K562 (cell line): Measurements from ENCODE around the gene MRFAP1. TPM values are rescaled to one million over a fixed set of nuclear protein-coding genes. Genes with fewer than 3 reads are reported as not detected.

Source experiments
- ATAC-seq: fragments of 200-7000 bp; cut with Tn5 transposase; 3 replicates; pipeline ENCODE4 v1.9.1; 2020; ENCODE audit warnings: moderate library complexity
- BruUV-seq: library from RNA; stranded (reverse); fragments of 400-500 nt; replicated peaks from 2 replicates; lab custom pipeline; 2021; lab: Mats Ljungman, UMichigan
- CTCF ChIA-PET: fragments of 300-600 bp; formaldehyde crosslinking; extraction: SDS; loops from one replicate; lab custom pipeline; 2021; ENCODE audit warnings: low intra/inter-chr PET ratio; lab: Yijun Ruan, JAX
- POLR2A ChIA-PET: fragments of 300-600, 350-650 bp; sonication (Branson Sonifier 250); formaldehyde crosslinking; extraction: SDS; loops from one replicate; lab custom pipeline; 2021; ENCODE audit warnings: antibody characterized with exemption, inconsistent platforms; lab: Yijun Ruan, JAX
- DNase-seq, 4 experiments: peaks; one replicate each; pipeline versions ENCODE4 v3.0.0 to v3.0.0-alpha.2; 2011 to 2018; ENCODE audit warnings: low spot score in 3 of 4, mixed read lengths in 3 of 4; ENCODE audit errors: extremely low read depth in 1 of 4
- FAIRE-seq: peaks from 2 replicates; lab custom pipeline; 2011; peaks lifted over from hg19 to GRCh38; lab: Jason Lieb, UNC
- H2AFZ ChIP-seq: 2 replicates; pipeline ENCODE4 v1.6.0; 2011; ENCODE audit warnings: low read depth, low read length, control low read depth, inconsistent platforms
- H3K27ac ChIP-seq: fragments of 200-600 bp; 3 replicates; pipeline ENCODE4 v1.8.0; 2011; ENCODE audit warnings: low read depth, mild to moderate bottlenecking, control low read depth, inconsistent platforms, low read length, moderate library complexity, mixed read lengths; ENCODE audit errors: extremely low read depth
- H3K27me3 ChIP-seq, 2 experiments: fragments of 300-600 bp in 1 of 2; 2 replicates in 1 of 2; 3 replicates in 1 of 2; pipeline versions ENCODE4 v1.6.0 to v1.8.0; 2011; ENCODE audit warnings: inconsistent platforms in 2 of 2, low read length in 2 of 2, mild to moderate bottlenecking in 1 of 2, mixed read lengths in 1 of 2, moderate library complexity in 1 of 2; ENCODE audit not compliant: control insufficient read depth in 2 of 2, insufficient read depth in 2 of 2
- H3K36me3 ChIP-seq: fragments of 300-600 bp; 3 replicates; pipeline ENCODE4 v1.8.0; 2011; ENCODE audit warnings: mild to moderate bottlenecking, low read length, inconsistent platforms; ENCODE audit not compliant: control insufficient read depth, insufficient read depth
- H3K4me1 ChIP-seq, 2 experiments: fragments of 200-600 bp in 1 of 2; replicated peaks in 1 of 2; 2 replicates in 1 of 2; 3 replicates in 1 of 2; pipeline versions ENCODE4 v1.5.1 to v1.8.0; 2011; ENCODE audit warnings: inconsistent platforms in 2 of 2, low read length in 2 of 2, mild to moderate bottlenecking in 1 of 2, mixed read lengths in 1 of 2, moderate library complexity in 1 of 2; ENCODE audit not compliant: control insufficient read depth in 2 of 2, insufficient read depth in 2 of 2
- H3K4me2 ChIP-seq: 2 replicates; pipeline ENCODE4 v1.6.1; 2011; ENCODE audit warnings: low read length, control low read depth, inconsistent platforms, mixed read lengths; ENCODE audit not compliant: insufficient read depth
- H3K4me3 ChIP-seq: fragments of 200-600 bp; sonication (generic), shearing (Covaris generic); 2 replicates; pipeline ENCODE4 v1.5.1; 2016; ENCODE audit warnings: control low read depth, inconsistent platforms
- H3K79me2 ChIP-seq: fragments of 200-600 bp; 3 replicates; pipeline ENCODE4 v1.8.0; 2011; ENCODE audit warnings: low read length, inconsistent platforms; ENCODE audit not compliant: control insufficient read depth, insufficient read depth
- H3K9ac ChIP-seq, 2 experiments: 2 replicates each; pipeline versions ENCODE4 v1.6.0 to v1.6.1; 2011; ENCODE audit warnings: low read depth in 2 of 2, low read length in 2 of 2, control low read depth in 1 of 2, inconsistent platforms in 1 of 2, mild to moderate bottlenecking in 1 of 2, mixed read lengths in 1 of 2; ENCODE audit not compliant: insufficient read depth in 1 of 2
- H3K9me1 ChIP-seq: one replicate; pipeline ENCODE4 v1.6.0; 2011; ENCODE audit warnings: inconsistent platforms, mild to moderate bottlenecking, low read length, moderate library complexity; ENCODE audit not compliant: control insufficient read depth, insufficient read depth
- H3K9me3 ChIP-seq: replicated peaks from 2 replicates; pipeline ENCODE4 v1.5.1; 2011; ENCODE audit warnings: low read depth, low read length, inconsistent platforms; ENCODE audit not compliant: control insufficient read depth, insufficient read depth
- H4K20me1 ChIP-seq: replicated peaks from 2 replicates; pipeline ENCODE4 v1.6.1; 2011; ENCODE audit warnings: low read length, inconsistent platforms, mixed read lengths; ENCODE audit not compliant: control insufficient read depth, insufficient read depth
- ATF1 ChIP-seq, 2 experiments: fragments of 450-650 bp in 1 of 2; IDR thresholded peaks; 2 replicates each; pipeline ENCODE4 v1.6.1; 2016; ENCODE audit warnings: missing compliant biosample characterization in 1 of 2, missing genetic modification characterization in 1 of 2
- IFI16 ChIP-seq: fragments of 250-450 bp; sonication (Bioruptor Pico); IDR thresholded peaks from 2 replicates; pipeline ENCODE4 v2.1.2; 2022; ENCODE audit warnings: mild to moderate bottlenecking, inconsistent platforms
- MCM2 ChIP-seq: fragments of 450-650 bp; IDR thresholded peaks from 2 replicates; pipeline ENCODE4 v1.6.1; 2017; ENCODE audit warnings: low read depth, mild to moderate bottlenecking
- NR2F6 ChIP-seq: fragments of 450-650 bp; formaldehyde crosslinking; IDR thresholded peaks from 2 replicates; pipeline ENCODE4 v1.4.0; 2020; ENCODE audit warnings: mild to moderate bottlenecking
- NUFIP1 ChIP-seq: fragments of 450-650 bp; IDR thresholded peaks from 2 replicates; pipeline ENCODE4 v1.6.1; 2018; ENCODE audit not compliant: partially characterized antibody
- SMAD2 ChIP-seq: fragments of 150-350 bp; IDR thresholded peaks from 2 replicates; pipeline ENCODE4 v1.6.1; 2014; ENCODE audit warnings: low read depth, mild to moderate bottlenecking, low read length
- STAT5B ChIP-seq: fragments of 250-450 bp; sonication (Bioruptor Pico); IDR thresholded peaks from 2 replicates; pipeline ENCODE4 v1.8.0; 2021; ENCODE audit warnings: mild to moderate bottlenecking, inconsistent platforms
- USF2 ChIP-seq: sonication (generic); formaldehyde crosslinking; IDR thresholded peaks from 2 replicates; pipeline ENCODE4 v1.5.0; 2020; ENCODE audit warnings: missing genetic modification reagents
- ZNF124 ChIP-seq: sonication (generic); formaldehyde crosslinking; IDR thresholded peaks from 2 replicates; pipeline ENCODE4 v1.8.1; 2022; ENCODE audit warnings: missing genetic modification reagents
- ZNF3 ChIP-seq: fragments of 250-450 bp; sonication (Bioruptor Pico); IDR thresholded peaks from 2 replicates; pipeline ENCODE4 v1.5.0; 2021; ENCODE audit warnings: mild to moderate bottlenecking, moderate library complexity
- WGBS: fragments of 100-300 bp; shearing (Covaris generic); methylation state at CpG from one replicate; pipeline ENCODE4 v1.1.6; 2016; ENCODE audit warnings: low coverage, mixed read lengths; ENCODE audit not compliant: insufficient coverage; ENCODE audit errors: missing lambda C conversion rate; 5-methylcytosine and 5-hydroxymethylcytosine counted together
- in situ Hi-C: fragments of 300-500 bp; cut with MboI; formaldehyde crosslinking; loops from 4 replicates; pipeline ENCODE4 v1.15.0; 2018; ENCODE audit warnings: inconsistent platforms, mixed read lengths
- intact Hi-C: fragments of 100-400 bp; cut with micrococcal nuclease; formaldehyde crosslinking; loops from 2 replicates; pipeline ENCODE4 v1.14.2; 2022
- polyA plus RNA-seq, 8 experiments: library from polyadenylated mRNA; depleted of rRNA in 4 of 8; stranded (reverse) in 5 of 8; unstranded in 3 of 8; fragments of >200 nt; fragmentation: Nextera tagmentation in 2 of 8; fragmentation: Illumina TruSeq in 1 of 8; extraction: Ambion mirVana in 2 of 8; extraction: Trizol in 1 of 8; gene quantifications; 2 replicates each; pipeline versions ENCODE4 v1.2.1 to v1.2.3, GENCODE V29; 2011 to 2014; ENCODE audit warnings: inconsistent platforms in 1 of 8, missing spikeins in 1 of 8
- total RNA-seq, 7 experiments: library from RNA; depleted of rRNA in 6 of 7; stranded (reverse); fragments of >200 nt in 6 of 7; fragmentation: Illumina TruSeq in 2 of 7; extraction: Trizol in 2 of 7; gene quantifications; 2 replicates each; pipeline versions ENCODE4 v1.2.1 to v1.2.3, GENCODE V29; 2011 to 2021; ENCODE audit warnings: low replicate concordance in 1 of 7
- TF ChIP-seq, protein P1 (sequence below): fragments of 450-650 bp; IDR thresholded peaks from 2 replicates; pipeline ENCODE4 v1.6.1; 2016

The MRFAP1 gene
- total and polyA plus RNA-seq, 9 of the 15 experiments (the other 6 are each of a cell fraction or from before 2014, with no cell fraction given) = 46.0 to 270 (median 151) TPM

GRCh38 chr4:6684656-6685055 is 44.2 kb downstream of the MRFAP1 start:
- CTCF ChIA-PET = no interaction called here
- intact Hi-C loops = loop anchor here (5.0 kb wide), 1 partner anchor 112 kb away; no protein-coding TSS in a partner anchor
- Histone ChIP-seq H3K4me3 (no peak overlapping the region), H3K27me3 (no peaks in the 10 kb centered on the region), H3K4me2 (no peak overlapping the region)
- no TSS peak for BruUV-seq
- in situ Hi-C loops = no loop called here
- TF ChIP-seq NR2F6 (no peak), ZNF3 (no peak), IFI16 (CRISPR knock-in tag) (no peak), NUFIP1 (no peak), STAT5B (CRISPR knock-in tag) (no peak), SMAD2 (no peak), USF2 (CRISPR knock-in tag) (no peak), ATF1 (CRISPR knock-in tag; IDR thresholded peaks at IDR 0.05) (no peak), ATF1 (tag; IDR thresholded peaks at IDR 0.05) (no peak), ZNF124 (no peak), MCM2 (no peak)
- TF ChIP-seq, protein P1, sequence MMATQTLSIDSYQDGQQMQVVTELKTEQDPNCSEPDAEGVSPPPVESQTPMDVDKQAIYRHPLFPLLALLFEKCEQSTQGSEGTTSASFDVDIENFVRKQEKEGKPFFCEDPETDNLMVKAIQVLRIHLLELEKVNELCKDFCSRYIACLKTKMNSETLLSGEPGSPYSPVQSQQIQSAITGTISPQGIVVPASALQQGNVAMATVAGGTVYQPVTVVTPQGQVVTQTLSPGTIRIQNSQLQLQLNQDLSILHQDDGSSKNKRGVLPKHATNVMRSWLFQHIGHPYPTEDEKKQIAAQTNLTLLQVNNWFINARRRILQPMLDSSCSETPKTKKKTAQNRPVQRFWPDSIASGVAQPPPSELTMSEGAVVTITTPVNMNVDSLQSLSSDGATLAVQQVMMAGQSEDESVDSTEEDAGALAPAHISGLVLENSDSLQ = no peak
- TF ChIP-seq, all 486 proteins: peak for 0
- no peaks in the 10 kb centered on the region for H3K9me1 ChIP-seq
- POLR2A ChIA-PET = interaction anchor here (0.6 to 3.3 kb wide), 5 partner anchors 9 to 373 kb away, joined by 3 to 38 read pairs (median 3); partner anchors contain the start of gene S100P
- 56% methylated on average over 9 of the region's 11 CpGs for WGBS
- no peaks in the 10 kb centered on the region for H3K36me3 ChIP-seq
- no peak overlapping the region; a peak in 1 of 4 replicates for H3K9ac ChIP-seq
- DNase-seq (no peak), ATAC-seq (no peak), FAIRE-seq (no peak)
- H3K4me1 ChIP-seq = peaks cover 19 to 38% of the 10 kb centered on the region in 2 experiments
- H3K27ac ChIP-seq = no peak overlapping the region
- H4K20me1 ChIP-seq = no peaks in the 10 kb centered on the region; the same call in 1 of the 2 replicates
- no peaks in the 10 kb centered on the region for H3K9me3 ChIP-seq
- H3K79me2 ChIP-seq = no peaks in the 10 kb centered on the region; the same call in 2 of the 3 replicates
- H2AFZ ChIP-seq = no peak overlapping the region
